ENCODE data around the gene AKAP13.

The AKAP13 gene

DNA sequence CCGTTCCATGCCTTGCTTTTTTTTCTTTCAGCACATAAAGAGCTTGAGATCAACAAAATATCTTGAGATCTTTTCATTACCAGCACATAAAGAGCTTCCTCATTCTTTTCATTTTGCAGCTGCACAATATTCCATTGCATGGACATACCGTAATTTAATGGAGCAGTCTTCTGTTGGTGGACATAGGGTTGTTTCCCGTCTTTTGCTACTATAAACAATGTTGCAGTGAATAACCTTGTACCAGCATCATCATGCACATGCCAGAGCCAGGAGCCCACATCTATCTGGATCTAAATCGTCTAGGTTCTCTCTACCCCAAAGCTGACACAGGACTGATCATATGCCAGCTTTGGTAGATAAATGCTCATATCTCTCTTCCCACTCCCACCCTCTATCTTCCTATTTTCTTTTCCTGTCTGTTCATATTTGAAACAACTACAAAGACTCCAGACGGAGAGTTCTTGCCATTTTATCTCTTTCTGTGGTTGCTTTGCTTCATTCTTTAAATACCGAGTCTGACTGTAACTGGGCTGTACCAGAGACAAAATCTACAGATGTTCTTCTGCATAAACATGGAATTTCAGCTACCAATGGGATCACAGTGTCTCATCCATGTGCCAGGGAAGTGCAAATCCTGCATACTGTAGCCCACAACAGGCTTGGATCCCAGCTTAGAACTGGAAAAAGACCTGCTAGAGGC is 47.1 kb upstream of the AKAP13 start:
- Histone ChIP-seq H2AFZ (ENCODE audit: low read depth, low read length) (no peak overlapping the region), H3K4me1 (ENCODE audit: low read length) (peaks cover 35% of the 10 kb centered on the region)

GRCh38 chr15:85334241-85334640 is 46.2 kb upstream of the AKAP13 start:
- no peak overlapping the region for H3K4me3 ChIP-seq (ENCODE audit: low read length)
- H3K9me3 ChIP-seq (ENCODE audit: insufficient read depth, low read length), result peaks cover 7% of the 10 kb centered on the region; the same call in 1 of the 2 replicates
- H3K27ac ChIP-seq (ENCODE audit: low read length), result no peak overlapping the region
- TF ChIP-seq CTCF (IDR thresholded peaks at IDR 0.05; ENCODE audit: low read depth, low read length) (no peak), EZH2phosphoT487 (IDR thresholded peaks at IDR 0.05; ENCODE audit: low read depth) (no peak)
- H3K36me3 ChIP-seq (replicated peaks; ENCODE audit: low read depth, low read length), result peaks cover 2% of the 10 kb centered on the region
- no peak overlapping the region for H2AFZ ChIP-seq (ENCODE audit: low read depth, low read length)
- H4K20me1 ChIP-seq (ENCODE audit: insufficient read depth, low read length), result no peaks in the 10 kb centered on the region
- H3K4me1 ChIP-seq (ENCODE audit: low read length), result peaks cover 25% of the 10 kb centered on the region
- H3K4me2 ChIP-seq (ENCODE audit: low read length), result no peak overlapping the region
- no peak overlapping the region for H3K9ac ChIP-seq (ENCODE audit: low read length)
- no peaks in the 10 kb centered on the region for H3K79me2 ChIP-seq (ENCODE audit: low read length)
- H3K27me3 ChIP-seq (ENCODE audit: low read depth, low read length), result peaks cover 20% of the 10 kb centered on the region

More for the DNA sequence above, 47.1 kb upstream of the AKAP13 start:
- Histone ChIP-seq H3K79me2 (ENCODE audit: low read length) (no peaks in the 10 kb centered on the region), H3K27me3 (ENCODE audit: low read depth, low read length) (peaks cover 20% of the 10 kb centered on the region), H3K9ac (ENCODE audit: low read length) (no peak overlapping the region), H4K20me1 (ENCODE audit: insufficient read depth, low read length) (no peaks in the 10 kb centered on the region), H3K9me3 (ENCODE audit: insufficient read depth, low read length) (peaks cover 7% of the 10 kb centered on the region; the same call in 1 of the 2 replicates), H3K36me3 (replicated peaks; ENCODE audit: low read depth, low read length) (peaks cover 2% of the 10 kb centered on the region), H3K27ac (ENCODE audit: low read length) (no peak overlapping the region), H3K4me3 (ENCODE audit: low read length) (no peak overlapping the region), H3K4me2 (ENCODE audit: low read length) (no peak overlapping the region)
- no peak for TF ChIP-seq CTCF (IDR thresholded peaks at IDR 0.05; ENCODE audit: low read depth, low read length)
- TF ChIP-seq EZH2phosphoT487 (IDR thresholded peaks at IDR 0.05; ENCODE audit: low read depth), result no peak

DNA sequence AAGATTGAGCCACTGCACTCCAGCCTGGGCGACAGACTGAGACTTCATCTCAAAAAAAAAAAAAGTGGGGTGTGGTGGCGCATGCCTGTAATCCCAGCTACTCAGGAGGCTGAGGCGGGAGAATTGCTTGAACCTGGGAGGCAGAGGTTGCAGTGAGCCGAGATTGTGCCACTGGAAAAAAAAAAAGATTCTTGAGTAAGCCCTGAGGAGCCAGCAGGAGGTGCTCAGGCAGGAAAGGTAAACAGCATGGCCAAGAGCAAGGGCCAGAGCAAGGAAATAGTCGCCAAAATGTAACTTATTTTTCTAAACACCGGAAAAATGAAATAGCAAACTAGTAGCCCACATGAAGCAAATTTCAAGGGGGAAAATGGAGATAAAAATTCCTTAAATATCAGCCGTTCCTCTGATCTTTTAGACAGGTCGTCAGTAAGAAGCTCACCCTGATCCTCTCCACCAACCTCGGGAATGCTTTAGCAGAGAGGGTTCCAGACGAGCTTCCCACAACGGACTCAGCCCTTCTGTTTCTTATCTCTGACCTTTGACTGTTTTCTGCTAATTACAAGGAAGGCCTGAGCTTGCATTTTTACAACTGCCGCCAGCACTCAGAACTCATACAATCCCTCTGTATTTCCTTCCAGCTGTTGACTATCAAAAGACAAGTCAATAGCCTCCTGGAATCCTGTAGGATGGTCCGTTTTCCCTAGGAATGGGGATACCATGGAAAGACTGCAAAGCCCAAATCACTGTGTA is 45.0 kb upstream of the AKAP13 start:
- TF ChIP-seq EZH2phosphoT487 (IDR thresholded peaks at IDR 0.05; ENCODE audit: low read depth) (no peak), CTCF (IDR thresholded peaks at IDR 0.05; ENCODE audit: low read depth, low read length) (no peak)
- Histone ChIP-seq H3K9ac (ENCODE audit: low read length) (no peak overlapping the region), H2AFZ (ENCODE audit: low read depth, low read length) (no peak overlapping the region), H3K79me2 (ENCODE audit: low read length) (no peaks in the 10 kb centered on the region), H4K20me1 (ENCODE audit: insufficient read depth, low read length) (no peaks in the 10 kb centered on the region), H3K27ac (ENCODE audit: low read length) (no peak overlapping the region), H3K27me3 (ENCODE audit: low read depth, low read length) (peaks cover 20% of the 10 kb centered on the region), H3K4me2 (ENCODE audit: low read length) (no peak overlapping the region), H3K4me3 (ENCODE audit: low read length) (no peak overlapping the region), H3K9me3 (ENCODE audit: insufficient read depth, low read length) (peaks cover 7% of the 10 kb centered on the region; the same call in 1 of the 2 replicates), H3K4me1 (ENCODE audit: low read length) (peaks cover 17% of the 10 kb centered on the region), H3K36me3 (replicated peaks; ENCODE audit: low read depth, low read length) (peaks cover 2% of the 10 kb centered on the region)

GRCh38 chr15:85336880-85337279 is 43.5 kb upstream of the AKAP13 start:
- Histone ChIP-seq H3K27ac (ENCODE audit: low read length) (no peak overlapping the region), H2AFZ (ENCODE audit: low read depth, low read length) (no peak overlapping the region), H3K4me2 (ENCODE audit: low read length) (no peak overlapping the region), H3K36me3 (replicated peaks; ENCODE audit: low read depth, low read length) (no peaks in the 10 kb centered on the region), H3K27me3 (ENCODE audit: low read depth, low read length) (peaks cover 20% of the 10 kb centered on the region), H3K9ac (ENCODE audit: low read length) (no peak overlapping the region), H3K4me3 (ENCODE audit: low read length) (no peak overlapping the region), H3K9me3 (ENCODE audit: insufficient read depth, low read length) (peaks cover under 1% of the 10 kb centered on the region; the same call in 1 of the 2 replicates), H4K20me1 (ENCODE audit: insufficient read depth, low read length) (no peaks in the 10 kb centered on the region), H3K4me1 (ENCODE audit: low read length) (peaks cover 2% of the 10 kb centered on the region), H3K79me2 (ENCODE audit: low read length) (no peaks in the 10 kb centered on the region)
- no peak for TF ChIP-seq EZH2phosphoT487 (IDR thresholded peaks at IDR 0.05; ENCODE audit: low read depth)
- no peak for TF ChIP-seq CTCF (IDR thresholded peaks at IDR 0.05; ENCODE audit: low read depth, low read length)

All from OCI-LY3 (cell line).